Cardiac septum (tissue), 1 donor: ENCODE data around the gene PRKAR2B. TPM values are rescaled to one million over a fixed set of nuclear protein-coding genes. Genes with fewer than 3 reads are reported as not detected.

Experiments used
- DNase-seq: peaks from one replicate; pipeline ENCODE4 v3.0.0-alpha.2; 2020; ENCODE audit warnings: low spot score
- intact Hi-C: fragments of 100-400 bp; cut with DNase I; formaldehyde crosslinking; loops from one replicate; pipeline ENCODE4 v1.14.0; 2022
- total RNA-seq: library from RNA; stranded (reverse); fragmentation: NEBNext Ultra II Directional; extraction: Animal tissue kit (Norgen Biotek cat#: 25700); gene quantifications from one replicate; pipeline ENCODE4 v1.2.1, GENCODE V29; 2021
- donor health status: DM: no; HTN: no; CAD: no.

PRKAR2B gene
- total RNA-seq, 1 donor from 2014 or later: 37.7 TPM

GRCh38 chr7:107206136-107206535 lies 161.6 kb downstream of the PRKAR2B start:
- intact Hi-C loops: loop anchor here (5.0 kb wide), 1 partner anchor 276 kb away; no protein-coding TSS in a partner anchor
- DNase-seq: no peak

DNA sequence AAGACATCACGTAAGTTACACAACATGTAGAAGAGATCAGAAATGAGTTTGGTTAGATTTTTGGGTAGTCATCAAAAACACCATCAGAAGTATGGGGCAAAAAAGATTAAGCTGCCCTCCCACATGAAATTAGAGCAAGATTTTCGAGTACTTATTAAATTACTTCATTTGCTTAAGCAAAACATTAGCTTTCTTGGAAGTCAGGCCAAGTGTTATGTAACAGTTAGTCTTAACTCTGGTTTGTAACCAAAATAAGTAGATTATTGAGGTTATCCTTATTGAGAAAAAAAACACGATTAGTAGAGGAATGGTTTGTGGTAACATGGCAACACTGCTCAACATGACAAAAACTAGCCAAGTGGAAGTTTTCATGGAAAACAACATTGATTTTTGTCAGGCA lies 162.2 kb downstream of the PRKAR2B start:
- no peak for DNase-seq
- intact Hi-C loops: loop anchor here (5.0 kb wide), 1 partner anchor 276 kb away; no protein-coding TSS in a partner anchor

DNA sequence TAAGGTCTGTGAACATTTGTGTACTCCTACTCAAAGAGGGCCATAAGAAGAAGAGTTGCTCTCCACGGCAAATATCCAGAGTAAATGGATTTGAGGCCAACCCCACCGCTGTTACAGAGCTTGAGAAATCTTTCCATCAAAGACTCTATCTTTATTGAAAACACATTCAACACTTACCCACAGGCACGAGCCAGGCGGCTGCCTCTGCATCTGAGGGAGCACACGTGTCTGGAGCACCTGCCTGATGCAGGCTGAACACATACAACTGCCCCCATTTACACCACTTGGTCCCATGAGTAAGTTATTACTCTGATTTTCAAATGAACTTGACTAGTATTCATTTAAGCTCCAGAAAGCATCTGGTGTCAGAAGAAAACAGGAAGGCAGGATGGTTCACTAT lies 163.0 kb downstream of the PRKAR2B start:
- intact Hi-C loops: loop anchor here (5.0 kb wide), 1 partner anchor 275 kb away; no protein-coding TSS in a partner anchor

DNA sequence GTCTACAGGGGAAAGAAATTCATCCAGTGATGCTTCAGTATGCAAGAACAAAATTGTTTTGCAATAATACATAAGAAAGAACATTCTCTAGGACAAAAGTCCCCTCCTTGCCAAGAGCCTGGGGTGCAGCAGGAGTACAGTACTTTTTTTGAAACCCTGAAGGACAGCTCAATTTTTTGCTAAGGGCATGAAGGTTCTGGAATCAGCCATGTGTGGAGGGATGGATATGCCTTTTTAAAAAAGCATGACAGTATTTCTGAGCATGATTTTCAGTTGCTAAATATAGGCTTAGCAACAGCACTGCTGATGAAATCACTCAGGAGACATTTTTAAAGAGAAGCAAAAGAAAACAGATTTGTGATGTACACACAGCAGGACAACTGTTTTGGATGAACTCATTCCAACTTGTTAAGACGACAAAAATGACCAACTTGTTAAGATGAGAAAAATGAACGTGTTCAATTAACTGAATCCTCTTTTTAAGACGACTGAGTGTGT lies 163.6 kb downstream of the PRKAR2B start:
- intact Hi-C loops: loop anchor here (5.0 kb wide), 1 partner anchor 274 kb away; no protein-coding TSS in a partner anchor
- no peak for DNase-seq

More for the DNA sequence above, 163.0 kb downstream of the PRKAR2B start:
- no peak for DNase-seq

GRCh38 chr7:107208563-107208962 lies 164.1 kb downstream of the PRKAR2B start:
- intact Hi-C loops: loop anchor here (5.0 kb wide), 1 partner anchor 274 kb away; no protein-coding TSS in a partner anchor
- DNase-seq: no peak

DNA sequence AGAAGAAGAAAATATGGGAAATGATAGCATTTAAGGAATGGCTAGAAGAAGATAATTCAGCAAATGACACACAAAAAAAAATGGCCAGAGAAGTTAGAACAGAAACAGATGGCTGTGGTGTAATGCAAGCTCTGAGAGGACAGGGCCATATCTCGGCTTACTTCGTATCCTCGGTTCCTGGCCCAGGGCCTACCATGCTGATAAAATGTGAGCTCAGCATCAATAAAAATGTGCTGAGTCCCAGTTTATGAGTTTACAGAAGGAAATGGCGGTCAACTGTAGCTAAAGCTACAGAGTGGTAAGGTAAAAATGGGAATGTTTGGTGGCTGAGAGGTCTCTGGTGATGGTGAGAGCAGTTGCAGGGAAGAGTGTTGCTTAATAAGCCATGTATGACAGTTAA lies 165.1 kb downstream of the PRKAR2B start:
- DNase-seq: no peak
- intact Hi-C loops: loop anchor here (5.0 kb wide), 1 partner anchor 273 kb away; no protein-coding TSS in a partner anchor

DNA sequence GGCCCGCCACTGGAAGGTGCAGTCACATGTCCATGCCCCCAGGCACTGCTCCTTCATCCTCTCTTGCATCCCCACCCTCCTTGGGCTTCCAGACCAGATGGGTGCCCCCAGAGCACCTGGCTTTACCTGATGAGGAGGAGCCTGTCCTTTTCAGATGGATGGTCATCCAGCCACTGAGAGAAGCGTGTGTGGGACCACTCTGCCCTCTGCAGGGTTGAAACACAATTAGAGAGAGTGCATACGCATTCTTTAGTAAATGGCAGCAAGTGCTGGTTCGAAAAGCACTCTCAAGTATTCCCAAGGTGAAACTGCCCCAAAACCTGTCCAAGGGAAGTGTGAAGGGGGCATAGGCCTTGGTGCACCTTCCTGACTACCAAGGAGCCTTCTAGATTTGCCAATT lies 165.9 kb downstream of the PRKAR2B start:
- DNase-seq: no peak
- intact Hi-C loops: no loop called here

Other genes with a start within 250 kb of the PRKAR2B start
- gene PIK3CG, start 179.4 kb upstream of the PRKAR2B start, total RNA-seq: 1.7 TPM
- 45.4 TPM for gene HBP1, start 124.3 kb downstream of the PRKAR2B start, total RNA-seq